ENCODE data around the gene SPATS2. TPM values are rescaled to one million over a fixed set of nuclear protein-coding genes. Genes with fewer than 3 reads are reported as not detected.

The SPATS2 gene
- total RNA-seq, 1 experiment from 2014 or later = 74.2 TPM

GRCh38 chr12:49493900-49494299 lies 126.6 kb downstream of the SPATS2 start:
- Histone ChIP-seq H3K27me3 (ENCODE audit: insufficient read depth, low read length) (no peaks in the 10 kb centered on the region), H3K4me2 (ENCODE audit: low read length) (no peak overlapping the region), H2AFZ (ENCODE audit: low read depth, low read length, poor library complexity, severe bottlenecking) (no peak overlapping the region), H3K4me1 (ENCODE audit: control insufficient read depth in 1 of 2, insufficient read depth in 2 of 2, low read length in 2 of 2) (peaks cover 37 to 39% of the 10 kb centered on the region in 2 experiments), H3K9me2 (ENCODE audit: insufficient read depth) (no peaks in the 10 kb centered on the region), H3K36me3 (ENCODE audit: control insufficient read depth in 1 of 2, insufficient read depth in 2 of 2, low read length in 2 of 2) (peaks cover 8 to 18% of the 10 kb centered on the region in 2 experiments; a peak in 3 of 4 replicates), H3K9me3 (ENCODE audit: control insufficient read depth in 1 of 2, insufficient read depth in 1 of 2, low read depth in 1 of 2, low read length in 2 of 2) (no peaks in the 10 kb centered on the region), H3K27ac (ENCODE audit: low read depth, low read length) (no peak overlapping the region), H3K4me3 (replicated peaks in 1 of 2; ENCODE audit: low read depth in 1 of 2, low read length in 2 of 2) (no peak overlapping the region), H3K9ac (ENCODE audit: low read length) (no peak overlapping the region), H4K20me1 (ENCODE audit: insufficient read depth) (no peaks in the 10 kb centered on the region), H3K79me2 (ENCODE audit: insufficient read depth, low read length) (no peaks in the 10 kb centered on the region; the same call in 1 of the 2 replicates)
- CTCF ChIA-PET = no interaction called here
- DNase-seq (ENCODE audit: low read depth, low spot score) (no peak), ATAC-seq (no peak)
- RAD21 ChIA-PET (ENCODE audit: low non-redundant PET in 1 of 2, low total read pairs in 2 of 2, uncharacterized antibody in 2 of 2, unreplicated experiment in 2 of 2) = no interaction called here
- no TSS peak for BruUV-seq (replicated peaks)
- POLR2A ChIA-PET = no interaction called here
- intact Hi-C loops (cut with micrococcal nuclease) = no loop called here
- TF ChIP-seq ATF3 (IDR thresholded peaks at IDR 0.05) (no peak), REST (IDR thresholded peaks at IDR 0.05; ENCODE audit: low read depth) (no peak), ZFX (IDR thresholded peaks at IDR 0.05) (no peak), SRF (IDR thresholded peaks at IDR 0.05; ENCODE audit: low read depth) (no peak), MAX (IDR thresholded peaks at IDR 0.05) (no peak), POLR2A (IDR thresholded peaks at IDR 0.05; ENCODE audit: borderline replicate concordance, extremely low read depth, insufficient read depth, insufficient read length) (no peak), POLR2AphosphoS5 (IDR thresholded peaks at IDR 0.05; ENCODE audit: low read depth, low read length) (no peak), CTCF (IDR thresholded peaks at IDR 0.05 in 2 of 3, conservative IDR thresholded peaks at IDR 0.05 in 1 of 3; ENCODE audit: borderline replicate concordance in 1 of 3, insufficient read depth in 1 of 3, low read depth in 2 of 3, low read length in 2 of 3) (no peak), EGR1 (IDR thresholded peaks at IDR 0.05; ENCODE audit: low read depth) (no peak), CEBPB (IDR thresholded peaks at IDR 0.05; ENCODE audit: low read depth) (no peak), SIN3A (IDR thresholded peaks at IDR 0.05; ENCODE audit: low read depth) (no peak), SP1 (IDR thresholded peaks at IDR 0.05; ENCODE audit: low read depth) (no peak), ZBTB33 (IDR thresholded peaks at IDR 0.05; ENCODE audit: extremely low read depth, insufficient replicate concordance, low read length) (no peak), ZNF274 (IDR thresholded peaks at IDR 0.05; ENCODE audit: low read depth, low read length) (no peak), TCF7L2 (IDR thresholded peaks at IDR 0.05; ENCODE audit: borderline replicate concordance, extremely low read depth, insufficient read depth, insufficient read length) (no peak)
